HepG2 (cell line): ENCODE results near the gene PRXL2B. TPM values are rescaled to one million over a fixed set of nuclear protein-coding genes. Genes with fewer than 3 reads are reported as not detected.

Experiments
- NFRKB ChIP-seq: fragments of 450-650 bp; IDR thresholded peaks from 2 replicates; pipeline ENCODE4 v1.6.1; 2017
- PAF1 ChIP-seq: IDR thresholded peaks from 2 replicates; pipeline ENCODE4 v1.6.1; 2016; ENCODE audit warnings: missing genetic modification reagents, missing compliant biosample characterization
- PCBP2 ChIP-seq: fragments of 200-400 bp; formaldehyde crosslinking; optimal IDR thresholded peaks from 2 replicates; pipeline ENCODE3; 2018; ENCODE audit warnings: low read length, low read depth; ENCODE audit not compliant: poor library complexity, severe bottlenecking
- PLRG1 ChIP-seq: fragments of 450-650 bp; conservative IDR thresholded peaks from 2 replicates; pipeline ENCODE4 v1.6.1; 2016
- SAP130 ChIP-seq: IDR thresholded peaks from 2 replicates; pipeline ENCODE4 v1.6.1; 2016; ENCODE audit warnings: low read depth
- ZNF557 ChIP-seq: sonication (generic); formaldehyde crosslinking; IDR thresholded peaks from 2 replicates; pipeline ENCODE4 v1.4.0; 2020; ENCODE audit warnings: missing genetic modification reagents
- ZNF607 ChIP-seq: sonication (generic); formaldehyde crosslinking; IDR thresholded peaks from 2 replicates; pipeline ENCODE4 v1.5.1; 2020; ENCODE audit warnings: missing genetic modification reagents, mild to moderate bottlenecking, borderline replicate concordance
- ZNF879 ChIP-seq: sonication (generic); formaldehyde crosslinking; IDR thresholded peaks from 2 replicates; pipeline ENCODE4 v1.8.1; 2023; ENCODE audit warnings: missing genetic modification reagents
- polyA plus RNA-seq, 8 experiments: library from polyadenylated mRNA; depleted of rRNA in 3 of 8; stranded (reverse) in 7 of 8; unstranded in 1 of 8; fragments of >200 nt; fragmentation: Illumina TruSeq in 4 of 8; extraction: Trizol in 4 of 8; gene quantifications; 2 replicates each; pipeline versions ENCODE4 v1.2.1 to v1.2.3, GENCODE V29; 2011 to 2016; ENCODE audit warnings: low read depth in 4 of 8, missing spikeins in 1 of 8, mixed read lengths in 1 of 8; ENCODE audit not compliant: insufficient read depth in 1 of 8
- total RNA-seq, 5 experiments: library from RNA; depleted of rRNA; stranded (reverse); fragments of >200 nt; fragmentation: Illumina TruSeq; extraction: Trizol; gene quantifications; 2 replicates each; pipeline ENCODE4 v1.2.3, GENCODE V29; 2016; ENCODE audit warnings: low read depth in 1 of 5
- TF ChIP-seq, protein P1 (sequence below): sonication (generic); formaldehyde crosslinking; IDR thresholded peaks from 2 replicates; pipeline ENCODE4 v1.5.1; 2020; ENCODE audit warnings: missing genetic modification reagents, mild to moderate bottlenecking, borderline replicate concordance
- TF ChIP-seq, protein P2 (sequence below): sonication (generic); formaldehyde crosslinking; IDR thresholded peaks from 2 replicates; pipeline ENCODE4 v1.4.0; 2020; ENCODE audit warnings: missing genetic modification reagents
- TF ChIP-seq, protein P3 (sequence below): IDR thresholded peaks from 2 replicates; pipeline ENCODE4 v1.6.1; 2016; ENCODE audit warnings: missing compliant biosample characterization, missing genetic modification reagents, borderline replicate concordance
- TF ChIP-seq, protein P4 (sequence below), 2 experiments: sonication (generic) in 1 of 2; formaldehyde crosslinking in 1 of 2; IDR thresholded peaks; 2 replicates each; pipeline versions ENCODE4 v1.5.1 to v1.6.1; 2011 to 2020; ENCODE audit warnings: borderline replicate concordance in 1 of 2, low read depth in 1 of 2, low read length in 1 of 2, mild to moderate bottlenecking in 1 of 2, missing genetic modification reagents in 1 of 2, moderate library complexity in 1 of 2
- TF ChIP-seq, protein P5 (sequence below): sonication (generic); formaldehyde crosslinking; conservative IDR thresholded peaks from 2 replicates; pipeline ENCODE4 v1.4.0; 2020; ENCODE audit warnings: mild to moderate bottlenecking, missing genetic modification reagents, moderate library complexity

The PRXL2B gene
- total and polyA plus RNA-seq, 2 of the 13 experiments (the other 11 are each of a cell fraction or from before 2014, with no cell fraction given): 16.8 to 22.1 TPM

DNA sequence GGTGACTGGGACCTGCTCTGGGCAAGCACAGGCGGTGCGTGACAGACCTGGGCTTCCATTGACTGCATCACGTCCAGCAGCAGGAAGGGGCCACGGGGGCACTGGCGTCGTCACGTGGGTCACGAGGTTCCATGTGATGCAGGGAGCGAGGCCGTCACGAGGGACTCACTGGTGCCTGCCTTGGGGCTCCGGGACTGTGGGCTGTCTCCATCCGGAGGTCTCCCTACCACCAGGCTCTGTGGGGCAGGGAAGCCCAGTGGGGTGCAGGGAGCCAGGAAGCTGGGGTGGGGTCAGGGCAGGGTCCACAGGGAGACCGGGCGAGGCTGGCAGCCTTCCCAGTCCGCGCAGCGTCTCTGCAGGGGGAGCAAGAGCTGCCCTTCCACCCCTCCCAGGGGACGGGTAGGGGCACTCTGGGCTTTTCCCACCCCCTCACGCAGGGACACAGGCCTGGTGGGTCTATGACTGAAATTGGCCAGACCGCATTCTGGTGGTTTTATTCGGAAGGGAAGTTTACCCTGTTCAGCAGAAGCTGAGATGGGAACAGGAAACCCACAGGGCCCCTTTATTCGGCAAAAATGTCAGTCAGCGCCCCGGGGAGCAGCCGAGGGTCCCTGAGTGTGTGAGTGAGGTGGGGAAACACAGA is 30.8 kb upstream of the PRXL2B start (continued):
- TF ChIP-seq PAF1 (CRISPR knock-in tag): no peak
- no peak for TF ChIP-seq PLRG1
- TF ChIP-seq, protein P1, sequence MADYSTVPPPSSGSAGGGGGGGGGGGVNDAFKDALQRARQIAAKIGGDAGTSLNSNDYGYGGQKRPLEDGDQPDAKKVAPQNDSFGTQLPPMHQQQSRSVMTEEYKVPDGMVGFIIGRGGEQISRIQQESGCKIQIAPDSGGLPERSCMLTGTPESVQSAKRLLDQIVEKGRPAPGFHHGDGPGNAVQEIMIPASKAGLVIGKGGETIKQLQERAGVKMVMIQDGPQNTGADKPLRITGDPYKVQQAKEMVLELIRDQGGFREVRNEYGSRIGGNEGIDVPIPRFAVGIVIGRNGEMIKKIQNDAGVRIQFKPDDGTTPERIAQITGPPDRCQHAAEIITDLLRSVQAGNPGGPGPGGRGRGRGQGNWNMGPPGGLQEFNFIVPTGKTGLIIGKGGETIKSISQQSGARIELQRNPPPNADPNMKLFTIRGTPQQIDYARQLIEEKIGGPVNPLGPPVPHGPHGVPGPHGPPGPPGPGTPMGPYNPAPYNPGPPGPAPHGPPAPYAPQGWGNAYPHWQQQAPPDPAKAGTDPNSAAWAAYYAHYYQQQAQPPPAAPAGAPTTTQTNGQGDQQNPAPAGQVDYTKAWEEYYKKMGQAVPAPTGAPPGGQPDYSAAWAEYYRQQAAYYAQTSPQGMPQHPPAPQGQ (CRISPR knock-in tag): 0 out of 2 replicates have a peak, but pooled peaks have one; percentile 10
- peak; percentile 92 for TF ChIP-seq ZNF607 (CRISPR knock-in tag)
- TF ChIP-seq, protein P2, sequence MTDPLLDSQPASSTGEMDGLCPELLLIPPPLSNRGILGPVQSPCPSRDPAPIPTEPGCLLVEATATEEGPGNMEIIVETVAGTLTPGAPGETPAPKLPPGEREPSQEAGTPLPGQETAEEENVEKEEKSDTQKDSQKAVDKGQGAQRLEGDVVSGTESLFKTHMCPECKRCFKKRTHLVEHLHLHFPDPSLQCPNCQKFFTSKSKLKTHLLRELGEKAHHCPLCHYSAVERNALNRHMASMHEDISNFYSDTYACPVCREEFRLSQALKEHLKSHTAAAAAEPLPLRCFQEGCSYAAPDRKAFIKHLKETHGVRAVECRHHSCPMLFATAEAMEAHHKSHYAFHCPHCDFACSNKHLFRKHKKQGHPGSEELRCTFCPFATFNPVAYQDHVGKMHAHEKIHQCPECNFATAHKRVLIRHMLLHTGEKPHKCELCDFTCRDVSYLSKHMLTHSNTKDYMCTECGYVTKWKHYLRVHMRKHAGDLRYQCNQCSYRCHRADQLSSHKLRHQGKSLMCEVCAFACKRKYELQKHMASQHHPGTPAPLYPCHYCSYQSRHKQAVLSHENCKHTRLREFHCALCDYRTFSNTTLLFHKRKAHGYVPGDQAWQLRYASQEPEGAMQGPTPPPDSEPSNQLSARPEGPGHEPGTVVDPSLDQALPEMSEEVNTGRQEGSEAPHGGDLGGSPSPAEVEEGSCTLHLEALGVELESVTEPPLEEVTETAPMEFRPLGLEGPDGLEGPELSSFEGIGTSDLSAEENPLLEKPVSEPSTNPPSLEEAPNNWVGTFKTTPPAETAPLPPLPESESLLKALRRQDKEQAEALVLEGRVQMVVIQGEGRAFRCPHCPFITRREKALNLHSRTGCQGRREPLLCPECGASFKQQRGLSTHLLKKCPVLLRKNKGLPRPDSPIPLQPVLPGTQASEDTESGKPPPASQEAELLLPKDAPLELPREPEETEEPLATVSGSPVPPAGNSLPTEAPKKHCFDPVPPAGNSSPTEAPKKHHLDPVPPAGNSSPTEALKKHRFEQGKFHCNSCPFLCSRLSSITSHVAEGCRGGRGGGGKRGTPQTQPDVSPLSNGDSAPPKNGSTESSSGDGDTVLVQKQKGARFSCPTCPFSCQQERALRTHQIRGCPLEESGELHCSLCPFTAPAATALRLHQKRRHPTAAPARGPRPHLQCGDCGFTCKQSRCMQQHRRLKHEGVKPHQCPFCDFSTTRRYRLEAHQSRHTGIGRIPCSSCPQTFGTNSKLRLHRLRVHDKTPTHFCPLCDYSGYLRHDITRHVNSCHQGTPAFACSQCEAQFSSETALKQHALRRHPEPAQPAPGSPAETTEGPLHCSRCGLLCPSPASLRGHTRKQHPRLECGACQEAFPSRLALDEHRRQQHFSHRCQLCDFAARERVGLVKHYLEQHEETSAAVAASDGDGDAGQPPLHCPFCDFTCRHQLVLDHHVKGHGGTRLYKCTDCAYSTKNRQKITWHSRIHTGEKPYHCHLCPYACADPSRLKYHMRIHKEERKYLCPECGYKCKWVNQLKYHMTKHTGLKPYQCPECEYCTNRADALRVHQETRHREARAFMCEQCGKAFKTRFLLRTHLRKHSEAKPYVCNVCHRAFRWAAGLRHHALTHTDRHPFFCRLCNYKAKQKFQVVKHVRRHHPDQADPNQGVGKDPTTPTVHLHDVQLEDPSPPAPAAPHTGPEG: peak; percentile 24; the same call in 1 of the 2 replicates
- TF ChIP-seq, protein P3, sequence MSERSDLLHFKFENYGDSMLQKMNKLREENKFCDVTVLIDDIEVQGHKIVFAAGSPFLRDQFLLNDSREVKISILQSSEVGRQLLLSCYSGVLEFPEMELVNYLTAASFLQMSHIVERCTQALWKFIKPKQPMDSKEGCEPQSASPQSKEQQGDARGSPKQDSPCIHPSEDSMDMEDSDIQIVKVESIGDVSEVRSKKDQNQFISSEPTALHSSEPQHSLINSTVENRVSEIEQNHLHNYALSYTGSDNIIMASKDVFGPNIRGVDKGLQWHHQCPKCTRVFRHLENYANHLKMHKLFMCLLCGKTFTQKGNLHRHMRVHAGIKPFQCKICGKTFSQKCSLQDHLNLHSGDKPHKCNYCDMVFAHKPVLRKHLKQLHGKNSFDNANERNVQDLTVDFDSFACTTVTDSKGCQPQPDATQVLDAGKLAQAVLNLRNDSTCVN (CRISPR knock-in tag): peak; percentile 52; the same call in 1 of the 2 replicates
- no peak for TF ChIP-seq ZNF557
- TF ChIP-seq PCBP2: no peak
- TF ChIP-seq ZNF879 (CRISPR knock-in tag): no peak
- TF ChIP-seq, protein P4, sequence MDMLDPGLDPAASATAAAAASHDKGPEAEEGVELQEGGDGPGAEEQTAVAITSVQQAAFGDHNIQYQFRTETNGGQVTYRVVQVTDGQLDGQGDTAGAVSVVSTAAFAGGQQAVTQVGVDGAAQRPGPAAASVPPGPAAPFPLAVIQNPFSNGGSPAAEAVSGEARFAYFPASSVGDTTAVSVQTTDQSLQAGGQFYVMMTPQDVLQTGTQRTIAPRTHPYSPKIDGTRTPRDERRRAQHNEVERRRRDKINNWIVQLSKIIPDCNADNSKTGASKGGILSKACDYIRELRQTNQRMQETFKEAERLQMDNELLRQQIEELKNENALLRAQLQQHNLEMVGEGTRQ (IDR thresholded peaks at IDR 0.05; ENCODE audit: low read depth, low read length): peak; percentile 92
- TF ChIP-seq, protein P4 (CRISPR knock-in tag; IDR thresholded peaks at IDR 0.05; ENCODE audit: borderline replicate concordance): peak; percentile 76; the same call in 1 of the 2 replicates
- TF ChIP-seq, protein P5, sequence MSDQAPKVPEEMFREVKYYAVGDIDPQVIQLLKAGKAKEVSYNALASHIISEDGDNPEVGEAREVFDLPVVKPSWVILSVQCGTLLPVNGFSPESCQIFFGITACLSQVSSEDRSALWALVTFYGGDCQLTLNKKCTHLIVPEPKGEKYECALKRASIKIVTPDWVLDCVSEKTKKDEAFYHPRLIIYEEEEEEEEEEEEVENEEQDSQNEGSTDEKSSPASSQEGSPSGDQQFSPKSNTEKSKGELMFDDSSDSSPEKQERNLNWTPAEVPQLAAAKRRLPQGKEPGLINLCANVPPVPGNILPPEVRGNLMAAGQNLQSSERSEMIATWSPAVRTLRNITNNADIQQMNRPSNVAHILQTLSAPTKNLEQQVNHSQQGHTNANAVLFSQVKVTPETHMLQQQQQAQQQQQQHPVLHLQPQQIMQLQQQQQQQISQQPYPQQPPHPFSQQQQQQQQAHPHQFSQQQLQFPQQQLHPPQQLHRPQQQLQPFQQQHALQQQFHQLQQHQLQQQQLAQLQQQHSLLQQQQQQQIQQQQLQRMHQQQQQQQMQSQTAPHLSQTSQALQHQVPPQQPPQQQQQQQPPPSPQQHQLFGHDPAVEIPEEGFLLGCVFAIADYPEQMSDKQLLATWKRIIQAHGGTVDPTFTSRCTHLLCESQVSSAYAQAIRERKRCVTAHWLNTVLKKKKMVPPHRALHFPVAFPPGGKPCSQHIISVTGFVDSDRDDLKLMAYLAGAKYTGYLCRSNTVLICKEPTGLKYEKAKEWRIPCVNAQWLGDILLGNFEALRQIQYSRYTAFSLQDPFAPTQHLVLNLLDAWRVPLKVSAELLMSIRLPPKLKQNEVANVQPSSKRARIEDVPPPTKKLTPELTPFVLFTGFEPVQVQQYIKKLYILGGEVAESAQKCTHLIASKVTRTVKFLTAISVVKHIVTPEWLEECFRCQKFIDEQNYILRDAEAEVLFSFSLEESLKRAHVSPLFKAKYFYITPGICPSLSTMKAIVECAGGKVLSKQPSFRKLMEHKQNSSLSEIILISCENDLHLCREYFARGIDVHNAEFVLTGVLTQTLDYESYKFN (CRISPR knock-in tag): peak; percentile 46; the same call in 1 of the 2 replicates
- TF ChIP-seq NFRKB: no peak
- peak; percentile 85 for TF ChIP-seq SAP130 (CRISPR knock-in tag)
